LoVo (cell line): ENCODE results near the gene ICOSLG.
"Not testable (repeated sequence)": the region's sequence is repeated elsewhere in the genome, so short reads cannot be mapped to it uniquely, and the experiment has no call there.

Experiments
- DNase-seq: peaks from one replicate; pipeline ENCODE4 v3.0.0-alpha.2; 2016; ENCODE audit warnings: low spot score

Gene ICOSLG

DNA sequence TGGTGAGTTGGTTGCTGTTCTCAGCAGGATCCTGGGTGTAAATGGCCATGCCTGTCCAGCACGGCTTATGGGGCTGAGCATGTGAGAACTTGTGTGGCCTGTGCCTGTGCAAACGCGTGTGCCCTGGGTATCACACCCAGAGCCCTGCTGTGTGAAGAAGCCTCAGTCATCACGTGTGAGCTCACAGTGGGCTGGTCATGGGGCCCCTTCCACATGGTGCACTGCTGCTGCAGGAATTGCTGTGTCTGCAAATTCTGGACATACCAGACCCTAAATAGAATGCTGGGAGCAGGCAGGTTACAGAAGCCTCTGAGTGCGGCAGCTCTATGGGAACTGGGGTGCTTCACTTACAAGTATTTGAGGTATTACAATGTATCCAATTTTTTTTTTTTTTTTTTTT lies 17.4 kb downstream of the ICOSLG start:
- not testable (repeated sequence) for DNase-seq

DNA sequence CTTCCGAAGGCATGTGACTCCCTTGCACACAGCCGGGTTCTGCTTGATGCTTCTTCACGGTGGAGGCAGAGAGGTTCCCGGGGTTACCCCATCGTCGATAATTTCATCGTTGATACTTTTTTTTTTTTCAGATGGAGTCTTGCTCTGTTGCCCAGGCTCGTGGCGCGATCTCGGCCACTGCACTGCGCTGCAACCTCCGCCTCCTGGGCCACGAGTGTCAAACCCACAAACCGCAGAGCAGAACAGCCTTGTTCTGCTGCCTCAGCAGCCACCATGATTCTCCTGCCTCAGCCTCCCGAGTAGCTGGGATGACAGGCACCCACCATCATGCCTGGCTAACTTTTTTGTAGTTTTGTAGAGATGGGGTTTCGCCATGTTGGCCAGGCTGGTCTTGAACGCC lies 20.1 kb downstream of the ICOSLG start:
- DNase-seq: not testable (repeated sequence)

DNA sequence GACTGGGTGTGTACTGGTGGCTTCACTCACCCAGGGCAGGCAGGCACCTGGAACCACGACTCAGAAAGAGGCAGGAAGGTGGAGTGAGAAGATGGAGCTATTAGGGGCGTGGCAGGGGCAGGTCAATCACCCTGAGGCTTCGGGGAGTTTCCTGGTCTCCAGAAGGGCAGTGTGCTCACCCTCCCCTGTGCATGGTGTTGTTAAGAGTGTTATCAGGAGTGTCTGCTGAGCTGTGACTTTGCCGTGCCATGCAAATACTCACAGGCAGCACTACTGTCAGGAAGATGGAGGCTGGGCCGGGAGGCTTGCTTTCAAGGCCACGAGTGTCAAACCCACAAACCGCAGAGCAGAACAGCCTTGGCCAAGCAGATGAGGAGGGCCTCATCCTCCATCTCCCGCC lies 22.3 kb downstream of the ICOSLG start:
- not testable (repeated sequence) for DNase-seq

DNA sequence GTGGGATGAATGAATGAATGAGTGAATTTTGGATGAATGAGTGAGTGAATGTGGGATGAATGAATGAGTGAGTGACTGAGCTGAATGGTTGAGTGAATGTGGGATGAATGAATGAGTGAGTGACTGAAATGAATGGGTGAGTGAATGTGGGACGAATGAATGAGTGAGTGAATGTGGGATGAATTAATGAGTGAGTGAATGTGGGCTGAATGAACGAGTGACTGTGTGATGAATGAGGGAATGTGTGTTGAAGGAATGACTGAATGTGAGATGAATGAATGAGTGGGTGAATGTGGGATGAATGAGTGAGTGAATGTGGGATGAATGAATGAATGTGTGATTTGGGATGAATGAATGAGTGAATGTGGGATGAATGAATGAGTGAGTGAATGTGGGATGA lies 28.8 kb downstream of the ICOSLG start:
- not testable (repeated sequence) for DNase-seq

DNA sequence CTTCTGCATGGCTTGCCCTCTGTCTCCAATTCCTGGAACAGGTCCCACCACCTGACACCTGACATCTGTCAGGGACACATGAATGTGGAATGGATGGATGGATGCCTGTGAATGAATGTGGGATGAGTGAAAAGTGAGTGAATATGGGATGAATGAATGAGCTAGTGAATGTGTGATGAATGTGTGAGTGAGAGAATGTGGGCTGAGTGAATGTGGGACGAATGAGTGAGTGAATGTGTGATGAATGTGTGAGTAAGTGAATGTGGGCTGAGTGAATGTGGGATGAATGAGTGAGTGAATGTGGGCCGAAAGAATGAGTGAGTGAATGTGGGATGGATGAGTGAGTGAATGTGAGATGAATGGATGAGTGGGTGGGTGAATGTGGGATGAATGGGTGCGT lies 29.2 kb downstream of the ICOSLG start:
- DNase-seq: not testable (repeated sequence)

DNA sequence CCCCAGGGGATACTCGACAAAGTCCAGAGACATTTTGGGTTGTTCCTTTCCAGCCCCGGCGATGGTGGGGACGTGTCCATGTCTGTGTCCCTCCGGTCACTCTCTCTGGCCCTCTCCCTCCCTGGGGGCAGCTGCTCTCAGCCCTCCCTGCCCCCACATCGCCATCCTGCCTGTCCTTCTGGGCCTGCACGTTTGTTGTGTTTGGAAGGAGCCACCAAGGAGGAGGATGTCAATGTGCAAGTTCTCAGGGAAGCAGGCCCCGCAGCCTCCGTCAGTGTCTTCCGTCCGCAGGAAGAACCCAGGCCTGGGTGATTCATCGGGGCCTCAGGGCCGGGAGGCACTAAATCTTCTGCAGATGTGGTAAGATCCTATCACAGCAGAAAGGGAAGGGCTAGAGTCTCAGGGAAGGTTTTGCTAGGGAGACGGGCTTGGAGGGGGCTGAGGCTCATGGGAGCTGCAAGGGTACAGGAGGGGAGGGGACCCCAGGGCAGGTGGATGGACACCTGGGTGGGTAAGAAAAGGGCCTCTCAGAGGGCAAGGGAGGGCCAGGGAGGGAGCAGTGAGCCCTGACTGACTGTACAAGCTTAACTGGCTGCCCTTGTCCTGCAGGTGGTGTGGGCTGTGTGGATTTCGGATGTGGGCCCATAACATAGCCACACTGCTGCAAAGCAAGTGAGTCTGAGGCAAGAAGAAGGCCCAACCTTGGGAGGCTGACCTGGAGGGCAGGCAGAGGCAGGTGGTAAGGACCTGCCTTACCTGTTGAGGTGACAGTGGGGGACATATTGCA lies 32.7 kb downstream of the ICOSLG start:
- not testable (repeated sequence) for DNase-seq

DNA sequence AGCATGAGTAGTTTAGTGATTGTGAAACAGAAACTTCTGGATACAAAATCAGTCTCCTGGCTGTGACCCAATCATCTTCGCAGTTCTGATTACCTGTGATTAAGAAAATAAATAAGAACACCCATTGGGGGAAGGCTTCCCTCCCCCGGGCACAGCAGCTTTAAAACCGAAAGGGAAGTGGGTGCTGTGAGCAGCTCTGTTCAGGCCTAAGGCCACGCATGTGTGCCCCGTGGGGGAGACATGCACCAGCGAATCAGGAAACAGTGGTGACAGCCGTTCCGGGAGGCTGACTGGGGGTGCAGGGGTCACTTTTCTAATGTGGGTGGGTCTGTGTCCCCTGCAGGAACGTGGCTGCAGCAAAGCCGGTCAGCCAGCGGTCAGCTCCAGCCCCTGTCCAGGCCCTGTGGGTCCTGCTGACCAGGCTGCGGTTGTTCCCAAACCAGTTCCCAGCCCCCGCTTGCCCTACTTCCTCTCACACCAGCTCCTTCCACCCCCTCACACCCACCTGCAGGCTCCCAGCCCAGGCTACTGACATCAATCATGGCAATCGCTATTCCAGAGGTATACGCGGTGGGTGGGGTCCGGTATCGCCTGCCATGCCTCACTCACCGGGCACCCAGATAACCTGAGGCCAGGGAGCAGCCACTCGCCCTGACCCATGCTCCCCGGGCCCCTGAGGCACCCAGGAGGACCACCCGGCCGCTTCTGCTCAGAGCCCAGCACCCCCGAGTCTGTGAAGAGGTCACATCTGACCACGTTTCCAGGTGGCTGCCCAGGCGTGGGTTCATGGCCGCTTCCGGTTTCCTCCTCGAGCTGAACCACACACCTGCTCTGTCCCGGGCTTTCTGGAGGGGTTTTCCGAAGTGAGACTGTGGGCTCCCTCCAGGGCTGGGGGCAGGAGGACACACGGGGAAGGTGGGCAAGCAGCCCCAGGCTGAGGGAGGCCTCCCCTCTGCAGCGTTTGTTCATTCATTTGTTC lies 33.8 kb downstream of the ICOSLG start:
- not testable (repeated sequence) for DNase-seq

DNA sequence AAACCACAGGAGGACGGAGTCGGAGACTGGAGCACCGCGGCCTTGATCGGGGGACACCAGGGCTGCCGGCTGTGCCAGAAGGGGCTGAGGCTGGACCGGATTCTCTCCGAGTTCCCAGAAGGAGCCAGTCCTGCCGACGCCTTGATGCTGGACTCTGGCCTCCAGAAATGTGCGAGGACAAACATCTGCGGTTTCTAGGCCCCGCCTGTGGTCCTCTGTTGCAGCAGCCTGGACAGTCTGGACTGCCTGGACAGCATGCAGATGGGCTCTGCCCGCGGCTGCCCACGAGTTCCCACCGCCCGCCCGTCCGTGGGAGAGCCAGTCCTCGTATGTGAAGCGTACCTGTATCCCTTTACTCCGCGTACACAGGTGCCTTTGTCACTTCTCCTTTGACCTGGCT lies 34.6 kb downstream of the ICOSLG start:
- DNase-seq: not testable (repeated sequence)

DNA sequence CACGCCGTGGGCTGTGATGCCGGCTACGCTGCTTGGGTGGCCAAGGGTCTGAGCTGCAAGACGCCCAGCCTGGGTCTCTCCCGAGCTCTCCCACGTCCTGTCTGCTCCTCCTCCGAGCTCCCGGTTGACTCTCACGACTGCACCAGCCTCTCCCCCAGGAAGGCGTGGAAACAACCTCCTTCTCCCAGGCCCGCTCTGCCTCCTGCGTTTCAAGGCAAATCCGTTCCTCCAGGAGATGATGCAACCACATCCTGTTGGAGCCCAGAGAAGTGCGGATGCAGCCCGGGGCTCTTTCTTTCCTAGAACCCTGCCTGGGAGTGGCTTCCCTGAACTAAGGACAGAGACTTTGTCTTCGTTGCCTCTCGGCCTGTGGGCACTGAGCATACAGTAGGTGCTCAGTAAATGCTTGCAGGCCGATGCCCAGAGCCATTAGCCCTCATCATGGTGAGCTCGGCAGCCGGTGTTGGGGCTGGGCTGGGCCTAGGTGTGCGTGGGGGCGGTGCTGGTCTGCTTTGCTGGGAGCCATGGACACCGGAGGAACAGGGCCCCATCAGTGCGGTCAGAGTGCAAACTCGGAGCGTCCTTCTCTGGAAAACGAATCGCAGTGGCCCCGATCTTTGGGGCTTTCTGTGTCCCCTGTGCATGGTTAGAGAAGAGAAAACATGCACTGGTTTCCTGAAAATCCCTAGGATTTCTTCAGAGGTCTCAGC lies 38.0 kb downstream of the ICOSLG start:
- not testable (repeated sequence) for DNase-seq

DNA sequence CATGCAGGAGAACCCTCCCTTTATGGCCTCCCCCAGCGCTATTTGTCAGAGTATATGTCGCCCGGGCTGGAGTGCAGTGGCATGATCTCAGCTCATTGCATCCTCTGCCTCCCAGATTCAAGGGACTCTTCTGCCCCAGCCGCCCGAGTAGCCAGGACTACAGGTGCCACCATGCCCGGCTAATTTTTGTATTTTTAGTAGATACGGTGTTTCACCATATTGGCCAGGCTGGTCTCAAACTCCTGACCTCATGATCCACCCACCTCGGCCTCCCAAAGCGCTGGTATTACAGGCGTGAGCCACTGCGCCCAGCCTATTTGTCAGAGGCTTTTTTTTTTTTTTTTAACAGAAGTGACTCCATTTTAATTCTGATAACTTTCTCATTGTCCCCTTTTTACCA lies 40.7 kb downstream of the ICOSLG start:
- not testable (repeated sequence) for DNase-seq

DNA sequence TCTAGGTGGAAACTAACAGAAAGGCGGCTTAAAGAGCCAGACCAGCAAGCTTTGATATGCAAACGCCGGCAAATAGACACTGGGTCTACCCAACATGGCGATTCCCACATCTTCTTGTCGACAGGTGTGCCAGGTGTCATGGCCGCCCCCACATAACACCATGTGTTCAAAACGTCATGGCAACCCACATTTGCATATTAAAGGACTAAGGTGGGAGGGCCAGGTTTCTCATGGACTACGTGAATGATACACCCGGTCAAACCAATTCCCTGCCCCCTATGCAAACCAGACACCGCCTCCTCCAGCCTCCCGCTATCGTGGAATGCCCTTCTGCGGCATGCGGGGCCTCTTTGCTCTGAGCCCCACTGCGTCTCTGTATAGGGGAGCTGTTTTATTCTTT lies 41.3 kb downstream of the ICOSLG start:
- no peak for DNase-seq

DNA sequence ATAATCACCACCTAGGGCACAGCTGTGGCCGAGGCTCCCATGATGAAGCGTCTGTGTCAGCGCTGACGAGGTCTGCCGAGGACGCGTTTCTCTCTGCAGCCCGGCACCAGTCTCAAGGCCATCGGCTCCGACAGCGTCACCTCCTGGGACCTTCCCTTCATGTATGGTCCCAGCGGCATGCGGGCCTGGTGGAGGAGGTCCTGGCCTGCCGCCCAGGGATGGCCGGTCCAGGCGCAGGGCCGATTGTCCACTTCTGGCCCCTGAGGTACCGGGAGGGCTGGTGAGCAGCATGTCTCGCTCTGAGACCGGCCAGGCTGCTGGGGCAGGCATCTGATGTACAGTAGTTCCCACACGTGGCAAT lies 43.6 kb downstream of the ICOSLG start:
- not testable (repeated sequence) for DNase-seq

DNA sequence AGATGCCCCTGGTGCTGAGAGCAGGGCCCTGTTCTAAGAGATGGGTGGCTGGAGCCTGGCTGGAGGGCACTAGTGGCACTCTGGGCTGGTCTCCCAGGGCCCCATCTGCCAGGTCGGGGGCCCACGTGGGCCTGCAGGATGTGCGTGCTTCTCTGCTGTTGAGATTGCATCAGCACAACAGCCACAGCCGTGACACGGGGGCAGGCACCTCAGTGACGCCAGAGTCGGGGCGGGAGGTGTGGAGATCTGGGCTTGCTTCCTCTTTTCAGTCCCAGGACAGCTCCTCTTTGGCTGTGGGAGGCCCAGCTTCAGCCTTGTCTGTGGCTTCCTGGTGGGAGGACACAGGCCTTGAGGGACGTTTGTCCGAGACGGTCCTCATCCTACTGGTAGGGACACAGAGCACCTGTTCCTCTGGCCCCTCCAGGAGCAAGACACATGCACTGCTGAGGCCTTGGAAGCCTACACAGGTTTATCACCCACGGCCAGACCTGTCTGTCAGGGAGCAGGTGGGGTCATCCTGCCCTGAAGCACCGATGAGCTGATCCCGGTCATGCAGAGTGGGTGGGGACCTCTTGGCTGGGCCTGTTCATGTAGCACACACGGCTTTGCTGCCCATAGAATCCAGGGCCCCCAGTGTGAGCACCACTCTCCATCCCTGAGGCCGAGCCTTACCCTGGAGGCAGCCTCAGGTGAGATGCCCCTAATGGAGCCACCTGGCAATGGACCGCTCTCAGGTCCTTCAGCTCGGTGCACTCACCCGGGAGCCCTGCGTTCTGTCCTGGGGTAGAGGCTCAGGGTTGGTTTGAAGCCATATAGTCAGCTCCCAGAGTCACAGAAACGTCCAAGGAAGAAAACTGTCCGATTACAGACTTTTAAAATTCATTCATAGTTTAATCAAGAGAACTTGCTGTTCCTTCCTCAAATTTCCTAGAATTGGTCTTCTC lies 44.3 kb downstream of the ICOSLG start:
- DNase-seq: not testable (repeated sequence)

DNA sequence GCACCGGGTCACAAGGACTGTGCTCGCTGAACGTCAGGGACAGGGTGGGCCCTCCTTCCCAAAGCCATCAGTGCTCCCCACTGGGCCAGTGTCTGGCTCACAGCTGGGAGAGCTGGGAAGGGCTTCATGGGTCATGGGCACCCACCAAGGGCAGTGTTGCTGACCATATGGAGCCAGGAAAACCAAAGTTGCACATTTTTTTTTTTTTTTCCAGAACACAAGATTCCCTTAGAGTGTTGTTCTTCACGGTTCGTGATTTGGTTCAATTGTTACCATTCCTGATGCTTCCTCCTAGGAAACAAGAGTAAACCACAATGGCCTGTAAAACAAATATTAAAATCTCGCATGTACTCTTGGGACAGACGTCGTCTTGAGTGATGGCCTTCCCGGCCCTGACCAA lies 45.9 kb downstream of the ICOSLG start:
- DNase-seq: not testable (repeated sequence)

DNA sequence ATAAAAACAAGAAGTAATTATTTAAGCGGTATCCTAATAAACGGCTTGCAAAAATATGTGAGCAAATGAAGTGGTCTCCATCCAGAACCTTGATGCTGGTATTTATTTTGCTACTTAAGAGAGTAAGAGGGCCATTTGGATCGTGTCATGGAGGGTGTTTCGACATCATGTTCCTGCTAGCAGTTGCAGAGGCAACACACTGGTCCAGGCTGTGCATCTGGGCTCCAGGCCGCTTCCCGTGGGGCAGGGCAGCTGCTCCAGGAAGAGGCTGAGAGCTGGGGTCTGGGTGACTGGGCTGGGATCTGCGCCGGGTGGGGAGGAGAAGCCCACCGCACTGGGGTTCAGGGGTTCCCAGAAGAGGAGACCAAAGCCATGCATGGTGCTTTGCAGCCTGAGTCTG lies 46.3 kb downstream of the ICOSLG start:
- DNase-seq: not testable (repeated sequence)

DNA sequence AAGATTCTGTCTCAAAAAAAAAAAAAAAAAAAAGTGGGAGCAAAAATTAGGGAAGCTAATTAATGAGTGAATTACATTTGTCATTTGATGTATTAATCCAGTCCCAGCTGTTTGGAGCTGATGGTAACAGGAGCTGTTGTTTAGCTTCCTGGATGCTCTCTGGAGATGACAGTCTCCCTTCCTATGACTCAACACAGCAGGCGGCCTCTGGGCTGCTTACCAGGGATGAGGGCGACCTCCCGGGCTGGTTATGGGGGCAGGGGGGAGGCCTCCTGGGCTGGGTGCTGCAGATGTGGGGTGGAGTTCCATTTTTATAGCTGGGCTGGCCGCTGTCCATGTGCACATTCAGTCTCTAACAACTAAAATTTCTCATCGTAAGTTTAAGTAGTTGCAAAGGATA lies 47.6 kb downstream of the ICOSLG start:
- not testable (repeated sequence) for DNase-seq

DNA sequence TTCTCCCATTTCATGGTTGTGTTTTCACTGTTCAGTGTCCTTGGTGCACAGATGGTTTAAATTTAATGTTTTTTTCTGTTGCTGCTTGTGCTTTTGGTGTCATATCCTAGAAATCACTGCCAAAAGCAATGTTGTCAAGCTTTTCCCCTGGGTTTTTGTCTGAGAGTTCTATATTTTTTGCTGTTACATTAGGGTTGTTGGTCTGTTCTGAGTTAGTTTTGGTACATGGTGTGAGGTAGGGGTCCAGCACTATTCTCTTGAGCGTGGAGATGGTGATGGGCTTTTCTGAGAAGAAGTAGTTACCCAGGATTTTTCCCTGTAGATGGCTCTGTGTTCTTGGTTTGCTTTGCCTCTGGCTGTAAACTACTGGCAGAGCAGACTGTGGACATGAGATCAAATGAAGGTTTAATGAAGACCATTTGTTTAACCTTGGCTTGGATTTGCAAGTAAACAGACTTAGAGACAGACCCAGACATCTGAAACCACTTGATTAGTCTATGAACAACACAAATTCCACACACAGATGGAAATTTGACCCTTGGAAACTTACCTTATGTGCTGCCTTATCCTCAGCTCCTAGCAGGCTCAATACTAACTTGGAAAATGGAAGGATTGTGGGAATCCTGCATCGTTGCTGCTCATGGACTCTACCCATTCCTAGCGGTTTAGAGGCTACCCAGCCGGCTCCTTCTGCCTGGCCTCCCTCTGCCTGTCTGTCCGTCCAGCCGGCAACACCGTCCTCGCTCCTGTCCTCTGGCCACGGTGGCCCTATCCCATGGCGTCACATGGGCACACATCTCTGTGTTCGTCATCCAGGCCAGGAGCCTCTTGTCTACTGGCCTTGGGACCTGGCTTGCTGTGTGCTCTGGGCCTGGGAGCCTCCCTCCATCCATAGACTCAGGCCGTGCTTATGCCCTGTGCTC lies 50.1 kb downstream of the ICOSLG start:
- DNase-seq: not testable (repeated sequence)

DNA sequence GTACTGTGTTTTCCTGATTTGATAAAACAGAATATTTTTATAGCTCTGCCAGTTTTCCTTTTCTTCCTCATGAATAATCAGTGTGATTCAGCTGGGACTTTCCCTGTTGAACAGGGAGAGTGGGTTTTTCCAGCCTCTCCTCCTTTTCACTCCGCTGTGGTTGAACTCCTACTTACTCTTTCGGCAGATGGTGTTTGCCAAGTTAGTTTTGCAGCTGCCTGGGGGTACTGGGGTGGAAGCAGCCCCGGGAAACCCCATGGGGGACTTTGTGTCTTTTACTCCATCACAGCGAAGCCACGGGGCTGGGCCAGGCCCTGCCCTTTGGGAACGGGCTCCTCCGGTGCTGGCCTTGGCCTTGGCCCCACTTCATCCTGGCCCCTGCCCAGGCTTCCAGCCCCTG lies 55.9 kb downstream of the ICOSLG start:
- DNase-seq: not testable (repeated sequence)

DNA sequence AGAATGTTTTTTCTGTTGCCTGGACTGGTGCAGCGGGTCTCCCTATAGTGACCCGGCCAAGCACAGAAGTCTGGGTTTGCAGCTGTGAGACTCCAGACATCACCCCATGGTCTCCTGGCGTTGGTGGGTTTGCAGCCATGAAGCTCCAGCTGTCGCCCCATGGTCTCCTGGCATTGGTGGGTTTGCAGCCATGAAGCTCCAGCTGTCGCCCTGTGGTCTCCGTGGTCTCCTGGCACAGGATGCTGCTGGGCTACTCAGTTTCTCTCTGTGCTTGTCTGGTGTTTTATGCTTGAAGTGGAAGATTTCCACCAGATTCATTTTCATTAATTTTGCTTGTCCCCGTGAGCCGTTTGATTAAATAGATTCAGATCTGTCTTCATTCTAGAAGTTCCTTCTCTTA lies 58.5 kb downstream of the ICOSLG start:
- DNase-seq: not testable (repeated sequence)

DNA sequence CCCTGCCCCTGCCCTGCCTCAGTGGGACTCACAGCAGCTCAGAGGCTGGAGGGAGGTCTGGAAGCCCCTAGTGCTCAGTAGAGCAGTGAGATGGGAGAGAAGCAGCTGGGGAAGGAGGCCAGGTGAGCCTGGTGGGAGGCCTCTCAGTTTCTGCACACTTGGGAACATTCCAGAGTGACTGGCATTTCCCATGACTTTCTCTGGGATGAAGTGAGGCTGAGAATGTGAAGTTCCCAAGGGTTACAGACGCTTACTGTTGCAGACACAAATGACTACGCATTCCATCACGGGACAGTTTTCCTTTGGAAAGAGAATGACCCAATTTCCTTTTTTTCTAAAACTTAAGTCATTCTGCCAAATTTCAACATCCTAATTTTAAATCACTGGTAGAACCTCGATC lies 59.2 kb downstream of the ICOSLG start:
- DNase-seq: not testable (repeated sequence)
